Measurements from ENCODE around the gene SLC22A4.

DNA sequence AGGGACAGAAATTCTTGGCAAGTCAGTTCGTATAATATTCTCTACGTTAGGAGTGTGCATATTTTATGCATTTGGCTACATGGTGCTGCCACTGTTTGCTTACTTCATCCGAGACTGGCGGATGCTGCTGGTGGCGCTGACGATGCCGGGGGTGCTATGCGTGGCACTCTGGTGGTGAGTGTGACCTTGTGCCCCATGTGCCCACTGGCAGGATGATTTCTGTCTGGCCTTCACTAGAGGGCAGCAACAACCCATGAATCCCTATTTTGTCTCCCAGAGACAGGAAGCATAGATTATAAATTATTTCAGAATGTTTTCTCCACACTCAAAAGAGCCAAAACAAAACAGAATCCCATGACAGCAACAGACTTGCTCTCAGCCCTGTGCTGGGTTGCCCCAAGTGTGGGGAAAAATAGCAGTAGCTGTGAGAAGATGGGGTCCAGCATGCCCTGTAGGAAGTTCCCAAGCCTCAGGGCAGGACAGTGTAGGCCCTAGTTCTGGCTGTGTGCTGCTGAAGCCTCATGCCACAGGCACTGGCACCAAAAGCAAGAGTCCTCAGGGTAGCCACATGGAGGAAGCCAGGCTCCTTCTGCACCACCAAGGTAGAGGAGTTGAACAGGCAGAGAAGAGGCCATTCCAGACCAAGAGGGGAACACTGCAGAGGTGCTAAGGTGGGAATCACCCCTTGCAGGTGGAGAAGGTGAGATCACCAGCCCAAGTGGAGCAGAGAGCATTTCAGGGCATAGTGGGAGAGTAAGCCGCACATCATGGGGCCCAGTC, 91.3 kb downstream of the SLC22A4 start:
- TF ChIP-seq POLR2AphosphoS5 (IDR thresholded peaks at IDR 0.05; ENCODE audit: low read depth, low read length) (no peak), TAF1 (IDR thresholded peaks at IDR 0.05; ENCODE audit: borderline replicate concordance, insufficient read depth, low read length) (no peak)
- TF ChIP-seq, protein P1, sequence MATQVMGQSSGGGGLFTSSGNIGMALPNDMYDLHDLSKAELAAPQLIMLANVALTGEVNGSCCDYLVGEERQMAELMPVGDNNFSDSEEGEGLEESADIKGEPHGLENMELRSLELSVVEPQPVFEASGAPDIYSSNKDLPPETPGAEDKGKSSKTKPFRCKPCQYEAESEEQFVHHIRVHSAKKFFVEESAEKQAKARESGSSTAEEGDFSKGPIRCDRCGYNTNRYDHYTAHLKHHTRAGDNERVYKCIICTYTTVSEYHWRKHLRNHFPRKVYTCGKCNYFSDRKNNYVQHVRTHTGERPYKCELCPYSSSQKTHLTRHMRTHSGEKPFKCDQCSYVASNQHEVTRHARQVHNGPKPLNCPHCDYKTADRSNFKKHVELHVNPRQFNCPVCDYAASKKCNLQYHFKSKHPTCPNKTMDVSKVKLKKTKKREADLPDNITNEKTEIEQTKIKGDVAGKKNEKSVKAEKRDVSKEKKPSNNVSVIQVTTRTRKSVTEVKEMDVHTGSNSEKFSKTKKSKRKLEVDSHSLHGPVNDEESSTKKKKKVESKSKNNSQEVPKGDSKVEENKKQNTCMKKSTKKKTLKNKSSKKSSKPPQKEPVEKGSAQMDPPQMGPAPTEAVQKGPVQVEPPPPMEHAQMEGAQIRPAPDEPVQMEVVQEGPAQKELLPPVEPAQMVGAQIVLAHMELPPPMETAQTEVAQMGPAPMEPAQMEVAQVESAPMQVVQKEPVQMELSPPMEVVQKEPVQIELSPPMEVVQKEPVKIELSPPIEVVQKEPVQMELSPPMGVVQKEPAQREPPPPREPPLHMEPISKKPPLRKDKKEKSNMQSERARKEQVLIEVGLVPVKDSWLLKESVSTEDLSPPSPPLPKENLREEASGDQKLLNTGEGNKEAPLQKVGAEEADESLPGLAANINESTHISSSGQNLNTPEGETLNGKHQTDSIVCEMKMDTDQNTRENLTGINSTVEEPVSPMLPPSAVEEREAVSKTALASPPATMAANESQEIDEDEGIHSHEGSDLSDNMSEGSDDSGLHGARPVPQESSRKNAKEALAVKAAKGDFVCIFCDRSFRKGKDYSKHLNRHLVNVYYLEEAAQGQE (IDR thresholded peaks at IDR 0.05; ENCODE audit: insufficient read depth in 1 of 2, low read depth in 2 of 2, low read length in 2 of 2) = no peak

Data from PFSK-1 (cell line).